ELR (cell line): Measurements from ENCODE around the gene CCDC30.
A peak's percentile ranks its signal among the peaks of the same experiment; 100 is the strongest.
"Not testable (repeated sequence)": the region's sequence is repeated elsewhere in the genome, so short reads cannot be mapped to it uniquely, and the experiment has no call there.

ENCODE experiments used
- DNase-seq: peaks from one replicate; pipeline ENCODE4 v3.0.0-alpha.2; 2015; ENCODE audit warnings: low read depth

CCDC30 gene

DNA sequence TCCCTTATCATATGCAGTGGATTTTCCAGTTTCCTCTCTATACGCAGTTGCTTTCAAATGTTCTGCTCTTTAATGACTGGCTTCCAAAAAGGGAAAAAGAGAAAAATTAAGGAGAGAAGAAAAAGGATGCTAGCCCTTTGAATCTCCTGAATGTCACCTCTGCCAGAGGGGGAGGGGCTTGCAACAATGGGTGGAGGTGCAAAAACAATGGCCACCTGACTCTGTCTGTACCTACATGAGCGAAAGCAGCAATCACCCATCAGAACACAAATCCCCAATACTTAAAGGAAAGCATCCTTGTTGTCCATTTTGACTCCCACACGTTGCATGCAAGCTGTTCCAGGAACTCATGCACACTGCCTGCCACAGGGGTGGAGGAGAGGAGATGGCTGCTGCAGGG lies 61.2 kb downstream of the CCDC30 start:
- DNase-seq: no peak

DNA sequence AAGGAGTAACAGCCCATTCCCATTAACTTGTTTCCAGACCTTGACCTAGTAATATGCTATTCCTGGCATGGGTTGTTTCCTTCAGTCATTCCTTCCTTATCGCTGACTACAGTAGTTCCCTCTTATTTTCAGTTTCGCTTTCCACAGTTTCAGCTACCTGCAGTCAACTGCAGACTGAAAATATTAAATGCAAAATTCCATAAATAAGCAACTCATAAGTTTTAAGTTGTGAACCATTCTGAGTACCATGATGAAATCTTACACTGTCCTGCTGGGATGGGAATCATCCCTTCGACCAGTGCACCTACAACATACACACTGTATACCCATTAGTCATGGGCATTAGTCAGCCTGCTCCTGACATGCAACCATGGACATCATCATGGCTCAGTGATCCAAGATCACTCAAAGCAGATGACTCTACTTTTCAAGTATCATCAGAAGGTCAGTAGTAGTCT lies 66.7 kb downstream of the CCDC30 start:
- DNase-seq: peak; percentile 93

GRCh38 chr1:42531043-42531442 lies 68.0 kb downstream of the CCDC30 start:
- no peak for DNase-seq

DNA sequence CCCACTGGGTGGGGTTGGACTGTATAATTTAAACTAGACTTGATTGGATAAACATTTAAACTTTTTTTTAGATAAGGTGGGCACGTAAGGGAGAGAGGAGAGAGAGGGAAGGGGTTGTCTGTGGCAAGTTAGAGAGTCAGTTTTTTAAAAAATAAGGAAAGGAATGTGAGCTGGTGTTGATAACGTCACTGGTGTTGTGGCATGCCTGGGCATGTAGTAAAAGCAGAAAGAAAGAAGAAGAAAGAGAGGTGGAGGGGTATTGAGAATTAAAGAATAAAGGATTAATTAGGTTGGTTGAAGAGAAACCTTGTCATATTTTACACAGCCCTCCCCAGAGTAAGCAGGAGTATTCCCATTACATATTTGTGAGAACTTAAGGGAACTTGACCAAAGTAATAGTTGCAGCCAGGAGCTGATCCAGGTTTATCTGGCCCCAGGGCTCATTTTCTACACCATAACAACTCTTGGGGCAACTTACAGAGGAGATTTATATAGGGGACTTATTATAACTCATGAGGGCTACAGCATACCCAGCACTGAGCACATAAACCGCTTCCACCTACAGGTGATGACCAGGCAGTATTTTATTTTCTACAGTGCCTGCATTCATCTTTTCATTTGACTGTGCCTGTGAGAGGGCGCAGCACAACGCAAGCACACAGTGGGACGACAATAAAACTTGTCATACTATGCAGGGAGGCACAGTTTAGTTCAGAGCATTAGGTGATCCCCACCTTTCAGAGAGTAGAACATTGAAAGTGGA lies 70.2 kb downstream of the CCDC30 start:
- no peak for DNase-seq

DNA sequence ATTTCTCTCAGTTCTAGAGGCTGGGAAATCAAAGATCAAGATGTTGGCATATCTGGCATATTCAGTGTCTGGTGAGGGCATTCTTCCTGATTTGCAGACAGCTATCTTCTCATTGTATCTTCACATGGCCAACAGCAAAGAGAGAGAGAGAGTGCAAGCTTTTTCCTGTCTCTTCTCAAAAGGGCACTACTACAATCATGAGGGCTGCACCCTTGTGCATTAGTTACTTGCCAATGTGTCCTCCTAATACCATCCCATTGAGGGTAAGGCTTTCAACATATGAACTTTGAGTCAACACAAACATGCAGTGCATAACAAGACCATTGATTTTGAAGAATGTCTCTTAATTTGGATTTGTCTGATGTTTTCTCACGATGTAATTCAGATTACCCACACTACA lies 78.0 kb downstream of the CCDC30 start:
- DNase-seq: no peak

DNA sequence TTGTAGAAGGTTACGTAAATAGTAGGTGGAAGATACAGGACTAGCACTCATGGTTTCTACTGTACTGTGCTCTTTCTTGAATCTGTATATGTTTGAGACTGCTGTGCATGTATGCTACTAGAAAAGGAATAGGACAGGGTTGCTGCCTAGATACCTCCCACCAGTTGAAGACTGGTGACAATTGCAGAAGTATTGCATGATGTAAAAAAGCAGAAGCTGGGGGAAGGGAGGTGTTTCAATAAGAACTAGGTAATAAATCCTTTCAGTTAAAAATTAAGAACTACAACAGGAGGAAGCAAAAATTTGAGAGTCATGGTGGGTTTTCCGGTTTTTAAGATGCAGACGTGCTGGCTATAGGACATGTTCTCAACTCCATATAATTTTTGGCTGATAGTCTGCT lies 88.1 kb downstream of the CCDC30 start:
- DNase-seq: no peak

- DNase-seq: no peak
Observed at GRCh38 chr1:42551590-42551989, 88.5 kb downstream of the CCDC30 start.

GRCh38 chr1:42552636-42553035 lies 89.5 kb downstream of the CCDC30 start:
- DNase-seq: no peak

DNA sequence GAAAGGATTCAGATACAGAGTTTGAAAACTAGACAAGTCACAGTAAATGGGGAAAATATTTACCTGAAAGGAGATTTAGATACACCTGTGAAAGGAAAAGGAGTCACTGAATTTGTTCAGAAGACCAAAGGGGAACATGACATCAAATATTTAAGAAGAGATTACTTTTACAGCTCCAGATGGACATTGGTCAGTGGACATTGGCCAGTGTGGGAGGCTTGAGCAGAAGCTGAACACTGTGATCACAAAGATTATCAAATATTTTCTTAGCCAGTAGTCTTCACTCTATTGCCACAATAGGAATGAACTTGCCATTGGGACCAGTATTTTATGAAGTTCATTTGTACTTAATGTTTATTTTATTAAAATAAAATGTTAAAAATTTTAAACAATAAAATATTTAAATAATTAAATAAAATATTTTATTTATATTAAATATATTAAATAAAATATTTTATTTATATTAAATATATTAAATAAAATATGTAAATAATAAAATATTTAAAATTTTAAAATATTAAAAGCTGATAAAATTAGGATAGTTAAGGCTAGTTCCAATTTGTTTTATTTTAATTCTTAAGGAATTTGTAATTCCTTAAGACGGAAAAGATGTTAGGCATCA lies 94.3 kb downstream of the CCDC30 start:
- DNase-seq: no peak

- no peak for DNase-seq
Observed at GRCh38 chr1:42567038-42567437, 104.0 kb downstream of the CCDC30 start.

DNA sequence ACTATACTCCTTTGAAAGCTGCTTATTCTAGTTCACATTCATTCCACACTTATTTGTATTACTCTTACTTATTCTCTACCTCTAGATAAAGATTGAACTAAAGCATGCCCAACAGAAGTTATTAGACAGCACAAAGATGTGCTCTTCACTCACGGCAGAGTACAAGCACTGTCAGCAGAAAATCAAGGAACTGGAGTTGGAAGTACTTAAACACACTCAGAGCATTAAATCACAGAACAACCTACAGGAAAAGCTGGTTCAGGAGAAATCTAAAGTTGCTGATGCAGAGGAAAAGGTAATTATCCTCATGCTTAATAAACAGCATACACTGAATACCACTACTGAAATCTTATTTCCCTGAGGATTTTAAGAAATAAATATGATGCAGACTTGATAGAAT lies 113.8 kb downstream of the CCDC30 start:
- no peak for DNase-seq

- DNase-seq: no peak
Observed at GRCh38 chr1:42586016-42586415, 122.9 kb downstream of the CCDC30 start.

DNA sequence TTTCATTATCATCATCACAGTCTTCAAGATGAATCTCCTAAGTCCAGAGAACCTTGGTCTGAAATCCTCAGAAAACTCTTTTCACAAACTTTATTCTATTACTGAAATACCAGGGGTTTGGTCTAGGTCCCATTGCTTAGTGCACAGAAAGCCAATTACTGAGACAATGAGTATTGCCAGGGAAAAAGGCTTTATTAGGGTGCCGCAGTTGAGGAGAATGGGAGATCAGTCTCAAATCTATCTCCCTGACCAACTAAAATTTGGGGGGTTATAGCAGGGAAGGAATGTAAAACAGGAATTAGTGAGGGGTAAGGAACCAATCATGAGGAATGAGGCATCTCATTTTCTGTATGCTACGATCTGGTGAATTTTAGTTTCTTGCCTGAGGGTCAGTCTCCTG lies 124.7 kb downstream of the CCDC30 start:
- no peak for DNase-seq

DNA sequence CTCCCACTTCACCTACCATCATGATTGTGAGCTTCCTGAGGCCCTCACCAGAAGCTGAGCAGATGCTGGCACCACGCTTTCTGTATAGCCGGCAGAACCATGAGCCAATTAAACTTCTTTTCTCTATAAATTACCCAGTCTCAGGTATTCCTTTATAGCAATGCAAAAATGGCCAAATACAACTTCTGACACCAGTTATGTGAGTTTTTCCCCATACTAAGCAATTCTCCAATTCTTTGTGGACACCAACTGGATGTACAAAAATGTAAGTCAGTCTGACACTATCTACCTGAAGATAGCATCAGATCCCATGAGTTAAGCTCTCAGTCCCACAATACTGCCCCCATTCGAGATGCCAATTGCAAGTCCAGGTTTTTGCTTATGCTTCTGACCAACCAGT lies 129.7 kb downstream of the CCDC30 start:
- DNase-seq: no peak

- DNase-seq: no peak
Observed at GRCh38 chr1:42593486-42594100, 130.5 kb downstream of the CCDC30 start.

DNA sequence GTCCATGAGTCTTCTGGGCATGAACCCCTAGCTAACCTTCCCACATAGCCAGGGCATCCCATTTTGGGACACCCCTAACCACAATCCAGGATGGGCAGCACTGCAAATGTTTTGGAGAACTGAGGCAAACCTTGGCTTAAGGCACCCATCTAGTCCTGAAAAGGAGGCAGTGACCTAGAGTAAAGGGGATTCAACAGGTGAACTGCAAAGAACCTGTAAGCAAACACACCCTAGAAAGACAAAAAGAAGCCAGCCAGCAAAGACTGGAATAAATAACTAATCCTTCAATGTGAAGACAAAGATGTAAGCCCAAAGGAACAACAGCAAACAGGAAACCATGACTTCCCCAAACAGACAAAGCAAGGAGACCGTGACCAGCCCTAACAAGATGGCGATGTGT lies 138.4 kb downstream of the CCDC30 start:
- no peak for DNase-seq

DNA sequence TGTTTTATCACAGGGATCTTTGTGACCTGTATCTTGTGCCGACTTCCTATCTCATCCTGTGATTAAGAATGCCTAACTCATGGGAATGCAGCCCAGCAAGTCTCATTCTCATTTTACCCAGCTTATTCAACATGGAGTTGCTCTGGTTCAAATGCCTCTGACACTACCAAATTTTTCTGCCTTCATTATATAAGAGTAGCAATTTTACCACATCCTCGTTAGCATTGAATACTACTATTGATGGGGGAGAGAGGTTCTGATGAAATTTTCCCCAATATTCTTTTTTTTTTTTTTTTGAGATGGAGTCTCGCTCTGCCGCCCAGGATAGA lies 150.7 kb downstream of the CCDC30 start:
- DNase-seq: no peak

GRCh38 chr1:42618866-42619265 lies 155.8 kb downstream of the CCDC30 start:
- DNase-seq: no peak

DNA sequence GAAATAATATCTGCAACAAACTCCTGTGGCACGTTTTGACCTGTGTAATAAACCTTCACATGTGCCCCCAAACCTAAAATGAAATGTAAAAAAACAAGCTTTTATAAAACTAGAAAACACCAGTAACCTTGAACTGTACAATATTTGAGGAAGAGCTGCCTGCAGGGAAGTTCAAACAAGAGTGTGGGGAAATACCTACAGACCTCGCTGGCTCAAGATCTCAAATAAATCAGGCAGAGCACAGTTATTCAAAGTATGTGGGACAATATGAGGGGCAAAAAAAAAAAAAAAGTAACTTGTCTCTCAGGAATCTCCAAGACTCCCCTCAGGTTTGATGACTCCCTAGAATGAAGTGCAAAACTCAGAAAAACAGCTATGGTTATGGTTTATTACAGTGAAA lies 157.2 kb downstream of the CCDC30 start:
- DNase-seq: no peak

DNA sequence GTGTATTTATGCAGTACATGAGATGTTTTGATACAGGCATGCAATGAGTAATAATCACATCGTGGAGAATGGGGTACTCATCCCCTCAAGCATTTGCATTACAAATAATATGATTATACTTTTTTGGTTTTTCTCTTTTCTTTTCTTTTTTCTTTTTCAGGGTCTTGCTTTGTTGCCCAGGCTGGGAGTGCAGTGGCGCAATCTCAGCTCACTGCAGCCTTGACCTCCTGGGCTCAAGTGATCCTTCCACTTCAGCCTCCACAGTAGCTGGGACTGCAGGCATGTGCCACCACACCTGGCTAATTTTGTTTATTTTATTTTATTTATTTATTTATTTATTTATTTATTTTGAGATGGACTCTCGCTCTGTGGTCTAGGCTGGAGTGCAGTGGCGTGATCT lies 158.1 kb downstream of the CCDC30 start:
- DNase-seq: not testable (repeated sequence)

- DNase-seq: not testable (repeated sequence)
Observed at GRCh38 chr1:42627205-42627604, 164.1 kb downstream of the CCDC30 start.

GRCh38 chr1:42639116-42639515 lies 176.0 kb downstream of the CCDC30 start:
- DNase-seq: no peak

DNA sequence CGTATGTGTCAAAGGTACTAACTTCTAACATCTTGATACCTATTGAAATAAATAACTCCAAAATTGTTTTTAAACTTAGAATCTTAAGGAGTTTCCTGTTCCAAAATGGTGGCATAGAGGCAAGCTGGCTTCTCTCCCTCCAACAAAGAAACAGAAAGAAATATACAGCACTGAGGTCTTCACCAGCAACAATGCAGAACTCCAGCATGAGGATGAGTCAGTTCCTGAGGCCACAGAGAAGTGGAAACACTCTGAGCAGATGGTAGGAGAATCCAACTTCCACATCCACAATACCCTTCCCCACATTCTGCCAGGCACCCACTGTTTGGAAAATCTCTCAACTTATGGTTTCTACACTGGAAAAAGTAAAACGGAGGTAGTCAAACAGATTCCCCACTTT lies 183.0 kb downstream of the CCDC30 start:
- DNase-seq: peak; percentile 27

- no peak for DNase-seq
Observed at GRCh38 chr1:42657201-42657600, 194.1 kb downstream of the CCDC30 start.
